HEK293T (cell line): ENCODE results near the gene TLR6.

Source experiments
- ARNT ChIP-seq: fragments of 450-650 bp; IDR thresholded peaks from 2 replicates; pipeline ENCODE4 v1.6.1; 2017; ENCODE audit warnings: mild to moderate bottlenecking
- CTBP1 ChIP-seq: fragments of 450-650 bp; IDR thresholded peaks from 2 replicates; pipeline ENCODE4 v1.6.1; 2016; ENCODE audit warnings: borderline replicate concordance
- FOXA1 ChIP-seq: fragments of 450-650 bp; IDR thresholded peaks from 2 replicates; pipeline ENCODE4 v1.6.1; 2016; ENCODE audit warnings: mild to moderate bottlenecking
- FOXM1 ChIP-seq: fragments of 450-650 bp; IDR thresholded peaks from 2 replicates; pipeline ENCODE4 v1.6.1; 2017; ENCODE audit warnings: mild to moderate bottlenecking, borderline replicate concordance
- SP1 ChIP-seq: fragments of 450-650 bp; IDR thresholded peaks from 2 replicates; pipeline ENCODE4 v1.6.1; 2017
- ZNF384 ChIP-seq: fragments of 450-650 bp; IDR thresholded peaks from 2 replicates; pipeline ENCODE4 v1.6.1; 2016

DNA sequence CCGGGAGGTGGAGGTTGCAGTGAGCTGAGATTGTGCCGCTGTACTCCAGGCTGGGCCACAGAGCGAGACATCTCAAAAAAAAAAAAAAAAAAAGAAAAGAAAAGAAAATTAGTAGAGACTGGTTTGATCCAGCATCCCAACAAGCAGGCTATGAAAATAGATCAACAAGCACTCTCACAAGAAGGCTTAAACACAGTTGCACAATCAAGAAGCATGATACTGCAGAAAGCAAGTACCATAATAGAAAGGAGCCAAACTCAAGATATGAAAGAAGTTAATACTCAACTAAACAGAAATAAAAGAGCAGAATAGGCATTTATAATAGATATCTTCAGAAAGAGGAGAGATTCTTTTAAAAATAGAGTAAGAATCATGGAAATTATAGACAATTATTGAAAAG is 10.6 kb downstream of the TLR6 start:
- TF ChIP-seq ARNT (no peak), SP1 (no peak), FOXA1 (no peak), ZNF384 (no peak), CTBP1 (no peak), FOXM1 (no peak)
